GM18511 (cell line): ENCODE results near the gene DNAH10.

ENCODE experiments used
- ATAC-seq: cut with Tn5 transposase; IDR thresholded peaks from one replicate; pipeline ENCODE4 v1.9.1; 2021; ENCODE audit warnings: mild to moderate bottlenecking, moderate library complexity; ENCODE audit not compliant: unreplicated experiment

Gene DNAH10, protein sequence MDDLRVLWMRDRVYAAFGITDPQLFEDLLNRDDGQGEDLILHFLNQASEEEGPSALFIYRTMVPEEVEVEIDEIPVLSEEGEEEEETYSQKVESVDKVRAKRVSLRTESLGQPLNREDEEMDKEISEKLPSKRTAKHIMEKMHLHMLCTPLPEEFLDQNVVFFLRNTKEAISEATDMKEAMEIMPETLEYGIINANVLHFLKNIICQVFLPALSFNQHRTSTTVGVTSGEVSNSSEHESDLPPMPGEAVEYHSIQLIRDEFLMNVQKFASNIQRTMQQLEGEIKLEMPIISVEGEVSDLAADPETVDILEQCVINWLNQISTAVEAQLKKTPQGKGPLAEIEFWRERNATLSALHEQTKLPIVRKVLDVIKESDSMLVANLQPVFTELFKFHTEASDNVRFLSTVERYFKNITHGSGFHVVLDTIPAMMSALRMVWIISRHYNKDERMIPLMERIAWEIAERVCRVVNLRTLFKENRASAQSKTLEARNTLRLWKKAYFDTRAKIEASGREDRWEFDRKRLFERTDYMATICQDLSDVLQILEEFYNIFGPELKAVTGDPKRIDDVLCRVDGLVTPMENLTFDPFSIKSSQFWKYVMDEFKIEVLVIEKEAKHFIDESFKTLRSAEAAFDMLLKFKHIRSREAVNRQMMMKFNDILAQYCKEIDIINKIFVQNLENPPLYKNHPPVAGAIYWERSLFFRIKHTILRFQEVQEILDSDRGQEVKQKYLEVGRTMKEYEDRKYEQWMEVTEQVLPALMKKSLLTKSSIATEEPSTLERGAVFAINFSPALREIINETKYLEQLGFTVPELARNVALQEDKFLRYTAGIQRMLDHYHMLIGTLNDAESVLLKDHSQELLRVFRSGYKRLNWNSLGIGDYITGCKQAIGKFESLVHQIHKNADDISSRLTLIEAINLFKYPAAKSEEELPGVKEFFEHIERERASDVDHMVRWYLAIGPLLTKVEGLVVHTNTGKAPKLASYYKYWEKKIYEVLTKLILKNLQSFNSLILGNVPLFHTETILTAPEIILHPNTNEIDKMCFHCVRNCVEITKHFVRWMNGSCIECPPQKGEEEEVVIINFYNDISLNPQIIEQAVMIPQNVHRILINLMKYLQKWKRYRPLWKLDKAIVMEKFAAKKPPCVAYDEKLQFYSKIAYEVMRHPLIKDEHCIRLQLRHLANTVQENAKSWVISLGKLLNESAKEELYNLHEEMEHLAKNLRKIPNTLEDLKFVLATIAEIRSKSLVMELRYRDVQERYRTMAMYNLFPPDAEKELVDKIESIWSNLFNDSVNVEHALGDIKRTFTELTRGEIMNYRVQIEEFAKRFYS (N-terminal part only)

DNA sequence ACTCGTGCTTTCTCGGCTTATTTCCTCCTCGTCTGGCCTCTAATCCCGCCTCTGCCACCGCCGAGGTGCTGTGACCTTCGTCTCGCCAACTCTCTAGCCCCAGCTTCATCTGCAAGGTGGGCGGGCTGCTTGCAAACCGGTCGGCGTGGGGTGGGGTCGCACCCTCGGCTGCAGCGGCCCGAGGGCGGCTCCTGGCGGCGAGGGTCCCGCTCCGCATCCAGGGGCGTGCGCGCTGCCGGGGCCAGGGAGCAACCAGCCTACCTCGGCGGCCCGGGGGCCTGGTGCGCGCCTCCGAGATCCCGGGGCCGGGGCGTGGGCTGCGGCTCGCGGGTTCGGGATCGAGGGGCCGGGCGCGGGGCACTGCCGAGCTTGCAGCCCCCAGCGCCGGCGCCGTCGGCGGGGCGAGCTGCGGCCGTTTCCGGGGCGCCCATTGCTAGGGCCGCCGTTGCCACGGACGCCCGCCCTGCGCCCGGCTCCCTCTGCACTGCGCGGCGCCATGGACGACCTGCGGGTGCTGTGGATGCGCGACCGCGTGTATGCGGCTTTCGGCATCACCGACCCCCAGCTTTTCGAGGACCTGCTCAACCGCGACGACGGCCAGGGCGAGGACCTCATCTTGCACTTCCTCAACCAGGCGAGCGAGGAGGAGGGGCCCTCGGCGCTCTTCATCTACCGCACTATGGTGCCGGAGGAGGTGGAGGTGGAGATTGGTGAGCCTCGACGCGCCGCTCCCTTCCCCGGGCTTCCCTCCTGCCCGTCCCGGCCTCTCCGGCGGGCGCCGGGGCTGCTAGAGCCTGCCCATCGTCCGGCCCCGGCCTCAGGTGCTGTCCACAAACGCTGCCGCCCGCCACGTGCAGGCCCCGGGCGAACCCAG, at the start of gene DNAH10:
TSS of gene DNAH10 (plus strand) at position 461 of the 874 bp plus-strand sequence. CDS start at position 497, 36 bp downstream.
- ATAC-seq, result peak; percentile 80

DNA sequence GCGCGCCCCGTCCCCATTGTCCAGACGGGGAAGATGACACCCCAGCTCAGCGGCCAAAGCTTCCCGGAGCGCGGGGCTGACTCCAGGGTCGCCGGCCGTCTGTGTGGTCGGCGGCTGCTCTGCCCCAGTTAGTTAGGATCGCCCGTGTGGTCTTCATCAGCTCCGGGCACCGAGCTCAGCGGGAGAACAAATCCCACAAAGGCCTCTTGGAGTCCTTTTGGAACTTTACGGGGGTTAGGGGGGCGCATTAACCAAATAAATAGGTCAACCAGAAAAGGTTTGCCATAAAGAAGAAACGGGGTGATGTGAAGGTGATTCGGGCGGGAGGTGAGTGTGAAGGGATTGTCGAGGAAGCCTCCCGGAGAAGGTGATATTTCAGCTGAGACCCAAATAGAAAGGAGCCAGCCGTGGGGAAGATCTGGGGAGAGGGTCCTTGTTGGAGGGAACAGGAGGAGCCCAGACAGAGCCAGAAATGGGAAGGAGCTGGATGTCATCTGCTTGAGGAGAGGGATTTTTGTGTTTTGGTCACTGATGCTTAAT, 49.3 kb upstream of the DNAH10 start:
- no peak for ATAC-seq

DNA sequence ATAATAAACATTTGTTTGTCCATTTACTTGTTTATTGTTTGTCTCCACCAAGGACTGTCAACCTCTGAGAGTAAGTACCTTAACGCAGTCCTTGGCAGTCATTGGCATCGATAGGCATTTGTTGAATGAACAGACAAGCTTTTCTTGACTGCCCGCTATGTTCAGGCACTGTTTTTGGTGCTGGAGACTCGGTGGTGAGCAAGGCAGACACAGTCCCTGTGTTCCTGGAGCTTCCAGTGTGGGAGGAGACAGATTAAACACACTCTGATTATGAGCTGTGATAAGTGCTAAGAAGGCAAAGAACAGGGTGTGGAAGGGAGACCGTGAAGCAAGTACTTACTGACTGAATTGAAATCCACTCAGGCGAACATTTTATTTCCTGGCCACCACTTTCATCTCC, 48.7 kb upstream of the DNAH10 start:
- ATAC-seq, result no peak

DNA sequence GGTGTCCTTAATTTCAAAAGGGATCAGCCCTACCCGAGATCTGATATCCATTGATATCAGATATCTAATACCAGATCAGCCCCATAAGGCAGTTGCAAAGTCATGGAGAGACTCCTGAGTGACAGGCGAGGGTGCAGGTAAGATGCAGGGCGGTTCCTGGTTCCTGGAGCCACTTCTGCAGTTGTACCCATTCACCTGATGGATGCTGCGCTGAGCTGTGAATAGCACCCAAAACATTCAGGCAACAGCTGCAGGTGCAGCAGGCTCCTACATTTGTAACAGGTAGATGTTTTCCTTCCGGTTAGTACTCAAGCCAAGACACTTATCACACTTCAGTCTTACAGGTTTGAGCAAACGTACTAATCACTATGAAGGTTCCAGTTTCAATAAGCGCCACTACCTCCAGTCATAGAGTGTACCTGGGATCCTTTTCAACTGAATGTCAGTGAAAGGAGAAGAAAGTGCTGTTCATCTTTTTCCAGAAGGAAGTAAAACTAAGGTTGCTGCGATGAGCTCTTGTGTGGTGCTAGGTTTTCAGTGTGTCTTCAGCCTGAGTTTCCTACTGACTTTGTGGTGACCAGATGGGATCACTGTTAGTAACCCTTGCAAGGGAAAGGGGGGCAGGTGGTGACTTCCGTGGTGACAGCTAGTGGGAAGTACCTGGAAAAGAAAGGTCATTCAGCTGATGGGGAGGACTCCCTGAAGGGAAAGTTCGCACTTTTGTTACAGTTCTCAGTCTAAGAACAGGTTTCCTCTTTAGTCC, 48.1 kb upstream of the DNAH10 start:
- ATAC-seq, result no peak

DNA sequence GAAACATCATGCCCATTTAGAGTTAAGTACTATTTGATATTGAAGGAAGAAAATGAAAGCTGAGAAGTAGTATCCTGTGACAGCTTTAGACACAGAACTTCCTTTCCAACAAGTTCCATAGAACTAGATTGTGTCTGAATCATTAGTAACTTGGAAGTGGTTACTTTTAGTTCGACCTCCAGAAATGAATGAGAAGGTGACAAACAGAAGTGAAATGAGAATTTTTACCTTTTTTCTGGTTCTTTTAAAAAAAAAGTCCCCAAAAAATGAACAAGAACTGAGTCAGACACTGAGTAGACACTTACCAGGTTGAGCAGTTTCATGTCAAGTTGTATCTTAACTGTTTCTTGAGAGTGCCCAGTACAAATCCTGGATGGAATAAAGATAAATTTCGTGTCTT, 46.9 kb upstream of the DNAH10 start:
- no peak for ATAC-seq

DNA sequence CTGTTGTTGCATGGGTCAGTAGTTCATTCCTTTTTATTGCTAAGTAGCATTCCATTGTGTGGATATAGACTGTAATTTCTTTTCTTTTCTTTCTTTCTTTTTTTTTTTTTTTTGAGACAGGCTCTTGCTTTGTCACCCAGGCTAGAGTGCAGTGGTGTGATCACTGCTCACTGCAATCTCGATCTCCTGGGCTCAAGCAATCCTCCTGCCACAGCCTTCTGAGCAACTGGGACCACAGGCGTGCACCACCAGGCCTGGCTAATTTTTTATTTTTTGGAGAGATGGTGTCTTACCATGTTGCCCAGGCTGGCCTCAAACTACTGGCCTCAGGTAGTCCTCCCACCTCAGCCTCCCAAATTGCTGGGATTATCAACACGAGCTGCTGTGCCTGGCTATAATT, 44.8 kb upstream of the DNAH10 start:
- no peak for ATAC-seq

DNA sequence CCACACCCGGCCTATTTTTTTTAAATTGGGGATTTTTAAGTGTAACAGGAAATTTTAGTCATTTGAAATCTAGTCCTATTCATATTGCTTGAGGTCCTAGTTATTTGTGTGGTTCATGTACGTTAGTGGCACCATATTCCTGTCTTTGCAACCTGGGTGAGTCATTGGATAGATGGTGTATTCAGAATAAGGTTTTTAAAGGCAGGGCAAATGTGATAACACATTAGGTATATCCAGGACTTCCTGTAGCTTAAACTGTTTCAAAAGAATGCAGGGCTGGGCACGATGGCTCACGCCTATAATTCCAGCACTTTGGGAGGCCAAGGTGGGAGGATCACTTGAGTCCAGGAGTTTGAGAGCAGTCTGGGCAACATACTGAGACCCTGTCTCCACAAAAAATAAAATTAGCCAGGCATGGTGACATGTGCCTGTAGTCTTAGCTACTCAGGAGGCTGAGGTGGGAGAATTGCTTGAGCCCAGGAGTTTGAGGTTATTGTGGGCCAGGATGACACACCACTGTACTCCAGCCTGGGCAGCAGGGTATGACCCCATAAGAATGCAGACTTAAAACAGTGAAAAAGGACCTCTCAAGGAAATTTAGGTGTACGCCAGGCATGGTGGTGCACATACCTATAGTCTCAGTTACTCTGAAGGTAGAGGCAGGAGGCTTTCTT, 41.8 kb upstream of the DNAH10 start:
- no peak for ATAC-seq

DNA sequence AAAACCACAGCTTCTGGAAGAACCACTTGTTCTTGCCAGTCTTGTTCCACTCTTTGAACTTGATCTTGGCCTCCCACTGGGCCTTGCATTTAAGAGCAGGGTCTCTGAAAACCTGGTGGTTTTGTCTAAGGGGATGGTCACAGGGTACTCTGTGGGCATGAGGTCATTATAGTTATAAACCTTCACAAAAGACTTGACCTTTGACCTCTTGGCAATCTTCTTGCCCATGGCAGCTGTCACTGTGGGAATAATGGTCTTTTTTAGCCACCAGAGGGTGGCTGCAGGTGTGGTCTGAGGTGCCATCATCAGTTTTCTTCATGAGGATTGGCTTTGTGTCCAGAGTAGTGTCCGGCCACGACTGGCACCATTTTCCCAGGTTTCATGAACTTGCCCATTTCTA, 40.9 kb upstream of the DNAH10 start:
- no peak for ATAC-seq

DNA sequence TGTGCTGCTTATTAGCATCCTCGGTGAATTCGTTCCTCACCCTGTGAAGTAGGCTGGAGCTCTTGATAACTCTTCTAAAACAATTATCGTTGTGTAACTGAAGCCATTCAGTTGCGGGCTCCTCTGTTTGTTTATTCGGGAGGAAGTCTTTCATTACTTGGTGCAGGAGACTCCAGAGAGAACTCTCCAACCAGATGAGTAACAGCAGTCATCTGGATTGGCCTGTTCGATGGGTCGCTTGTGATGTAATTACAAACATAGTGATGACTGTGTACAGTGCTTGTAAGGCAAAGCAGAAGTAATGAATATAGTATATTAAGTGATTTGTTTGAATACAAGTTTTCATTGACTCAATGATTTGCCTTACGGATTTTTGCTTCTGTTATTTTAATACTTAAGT, 39.1 kb upstream of the DNAH10 start:
- no peak for ATAC-seq

DNA sequence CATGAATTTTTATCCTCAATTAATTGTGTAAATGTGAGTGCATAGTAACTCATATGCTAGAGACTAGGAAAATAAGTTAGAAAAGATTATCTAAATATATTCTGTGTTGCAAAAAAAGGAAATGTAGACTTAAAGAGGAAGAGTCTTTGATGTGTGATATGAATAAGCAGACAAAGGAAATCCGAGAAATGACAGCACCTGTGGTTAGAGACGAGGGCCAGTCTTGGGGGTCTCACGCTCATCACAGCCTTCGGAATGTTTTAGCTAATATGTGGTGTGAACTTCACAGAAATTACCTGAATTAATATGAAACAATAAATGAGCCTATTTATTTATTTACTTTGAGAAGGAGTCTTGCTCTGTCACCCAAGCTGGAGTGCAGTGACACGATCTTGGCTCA, 38.3 kb upstream of the DNAH10 start:
- ATAC-seq, result no peak

DNA sequence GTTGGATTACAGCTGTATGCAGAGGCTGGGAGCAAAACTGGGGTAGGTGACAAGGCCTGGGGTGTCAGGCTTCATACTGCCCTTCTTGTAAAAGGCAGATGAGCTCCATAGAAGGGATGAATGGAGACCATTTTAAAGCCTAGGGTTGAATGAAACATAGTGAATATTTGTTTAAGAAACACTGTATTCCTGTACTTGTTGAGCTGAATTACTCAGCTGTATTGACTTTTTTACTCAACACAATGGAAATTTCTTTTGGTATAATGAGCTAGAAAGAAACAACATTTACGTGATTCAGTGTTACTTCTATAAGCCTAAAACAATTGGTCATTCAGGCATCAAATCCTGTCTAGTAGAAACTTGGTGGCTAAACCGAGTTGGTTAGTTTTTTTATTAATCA, 35.9 kb upstream of the DNAH10 start:
- ATAC-seq, result no peak

DNA sequence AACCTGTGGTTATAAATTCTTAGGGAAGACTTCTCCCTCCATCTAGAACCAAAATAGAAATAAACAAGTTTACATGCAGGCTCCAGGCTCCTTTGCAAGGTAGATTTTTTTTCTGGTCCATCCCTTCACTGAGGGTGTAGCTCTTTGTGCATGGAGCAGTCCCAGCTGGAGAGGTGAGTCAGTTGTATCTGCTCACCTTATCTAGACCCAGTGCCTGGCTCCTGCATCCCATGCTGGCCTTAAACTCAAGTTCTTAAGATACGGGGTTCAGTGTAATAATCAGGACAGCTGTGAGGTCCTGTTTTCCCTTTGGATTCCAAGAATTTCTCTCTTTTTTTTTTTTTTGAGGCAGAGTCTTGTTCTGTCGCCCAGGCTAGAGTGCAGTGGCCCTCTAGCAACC, 35.1 kb upstream of the DNAH10 start:
- no peak for ATAC-seq

DNA sequence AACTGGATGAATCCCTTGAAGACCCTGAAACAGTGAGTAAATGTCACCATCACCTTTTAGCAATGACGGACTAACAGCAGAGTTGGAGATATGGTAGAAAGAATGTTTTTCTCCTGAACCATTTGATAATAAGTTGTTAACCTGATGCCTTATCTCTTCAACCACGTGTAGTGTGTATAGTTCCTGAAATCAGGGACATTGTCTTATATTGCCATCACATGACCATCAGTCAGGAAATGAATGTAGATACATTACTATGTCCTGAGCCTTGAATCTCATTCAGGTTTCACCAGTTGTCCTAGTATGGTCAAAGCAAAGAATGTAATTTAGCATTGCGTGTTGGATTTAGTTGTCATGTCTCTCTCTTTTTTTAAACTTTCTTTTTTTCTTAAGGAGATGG, 34.2 kb upstream of the DNAH10 start:
- ATAC-seq, result no peak

DNA sequence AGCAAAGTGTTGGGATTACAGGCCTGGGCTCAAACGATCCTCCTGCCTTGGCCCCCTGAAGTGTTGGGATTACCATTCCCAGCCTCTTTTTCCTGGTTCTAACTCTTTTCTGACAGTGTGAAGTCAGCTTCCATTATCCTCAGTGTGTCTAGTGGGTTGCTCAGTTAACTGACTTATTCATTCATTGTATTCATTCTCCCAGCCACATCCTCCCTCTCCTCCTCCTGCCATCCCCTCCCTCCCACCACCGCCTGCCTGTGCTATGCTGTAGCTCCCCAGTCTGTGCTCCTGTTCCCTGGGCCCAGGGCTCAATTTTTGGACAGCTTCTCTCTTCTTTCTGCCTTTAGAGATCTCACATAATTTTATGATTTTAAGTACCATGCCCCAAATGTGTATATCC, 30.5 kb upstream of the DNAH10 start:
- no peak for ATAC-seq

DNA sequence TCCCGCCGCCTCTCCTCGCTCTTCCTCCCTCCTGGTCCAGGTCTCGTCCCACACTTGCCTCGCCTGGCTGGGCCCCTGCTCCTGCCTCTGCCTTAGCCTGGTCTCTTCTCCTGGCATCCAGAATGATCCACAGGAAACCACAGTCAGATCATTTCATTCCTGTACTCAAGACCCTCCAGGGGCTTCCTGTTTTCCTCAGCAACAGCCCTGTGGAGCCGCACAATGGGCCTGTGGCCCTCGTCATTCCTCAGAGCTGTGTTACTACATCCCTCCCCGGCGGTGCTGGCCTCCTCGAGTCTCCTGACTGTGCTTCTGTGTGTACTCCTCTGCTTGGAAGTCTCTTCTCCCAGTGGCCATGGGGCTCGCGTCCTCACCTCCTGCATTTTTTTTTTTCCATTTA, 29.9 kb upstream of the DNAH10 start:
- ATAC-seq, result no peak

DNA sequence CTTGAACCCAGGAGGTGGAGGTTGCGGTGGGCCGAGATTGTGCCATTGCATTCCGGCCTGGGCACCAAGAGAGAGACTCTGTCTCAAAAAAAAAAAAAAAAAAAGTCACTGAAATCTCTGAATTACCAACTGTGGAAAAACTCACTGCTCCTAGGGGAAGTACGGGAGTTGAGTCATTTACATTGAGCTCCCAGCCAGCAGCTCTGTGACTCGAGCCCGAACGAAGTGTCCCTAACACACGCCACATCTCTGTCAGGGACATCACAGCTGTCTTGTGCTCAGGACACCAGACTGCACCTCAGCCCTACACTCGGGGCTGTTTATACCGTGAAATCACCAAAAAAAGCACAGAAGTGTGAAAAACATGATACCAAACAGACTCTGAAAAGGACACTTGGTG, 28.9 kb upstream of the DNAH10 start:
- no peak for ATAC-seq

DNA sequence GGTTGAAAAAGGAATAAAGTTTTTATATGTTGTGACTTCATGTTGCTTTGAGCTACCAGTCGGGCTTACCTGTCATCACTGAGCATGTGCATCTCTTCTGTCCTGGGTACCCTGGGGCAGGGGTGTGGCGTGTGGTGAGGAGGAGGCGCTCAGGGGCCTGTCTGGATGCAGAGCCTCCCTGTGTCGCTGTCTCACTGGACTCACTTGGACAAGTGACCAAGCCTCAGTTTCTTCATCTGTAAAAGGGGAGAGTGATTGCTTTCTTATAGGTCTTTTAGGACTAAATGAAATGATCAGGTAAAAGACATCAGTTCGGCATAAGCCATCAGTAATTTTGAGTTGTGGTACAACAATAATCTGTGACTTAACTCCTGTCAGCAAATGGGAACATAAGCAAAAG, 27.8 kb upstream of the DNAH10 start:
- ATAC-seq, result no peak

DNA sequence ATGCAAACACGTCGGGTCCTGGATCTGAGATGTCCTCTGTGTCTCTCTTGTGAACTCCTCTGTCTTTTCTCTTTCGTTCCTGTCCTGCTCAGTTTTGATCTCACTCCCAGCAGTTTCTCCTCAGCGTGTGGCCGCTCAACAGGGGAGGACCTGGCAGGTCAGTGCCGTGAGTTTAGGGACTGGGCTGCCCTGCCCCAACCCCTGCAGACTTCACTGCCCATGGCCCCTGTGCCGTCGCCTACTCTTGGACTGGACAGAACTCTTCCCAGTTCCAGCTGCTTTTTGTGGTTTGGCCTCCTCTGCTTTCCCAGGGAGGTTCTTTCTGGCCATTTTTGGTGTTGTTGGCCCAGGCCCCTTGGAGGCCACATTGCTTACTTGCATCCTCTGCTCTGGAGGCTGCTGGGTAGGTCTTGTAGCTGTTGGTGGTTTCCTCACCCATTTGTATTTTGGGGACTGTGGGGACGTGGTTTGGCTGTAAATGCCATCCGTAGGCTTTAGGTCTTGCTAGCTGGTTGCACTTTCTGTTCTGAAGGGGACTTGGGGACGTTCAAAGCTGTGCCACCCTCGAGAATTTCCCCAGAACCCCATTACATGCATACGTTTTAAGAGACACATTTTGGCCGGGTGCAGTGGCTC, 20.0 kb upstream of the DNAH10 start:
- ATAC-seq, result no peak
